ENCODE data around the gene VGLL1.

DNA sequence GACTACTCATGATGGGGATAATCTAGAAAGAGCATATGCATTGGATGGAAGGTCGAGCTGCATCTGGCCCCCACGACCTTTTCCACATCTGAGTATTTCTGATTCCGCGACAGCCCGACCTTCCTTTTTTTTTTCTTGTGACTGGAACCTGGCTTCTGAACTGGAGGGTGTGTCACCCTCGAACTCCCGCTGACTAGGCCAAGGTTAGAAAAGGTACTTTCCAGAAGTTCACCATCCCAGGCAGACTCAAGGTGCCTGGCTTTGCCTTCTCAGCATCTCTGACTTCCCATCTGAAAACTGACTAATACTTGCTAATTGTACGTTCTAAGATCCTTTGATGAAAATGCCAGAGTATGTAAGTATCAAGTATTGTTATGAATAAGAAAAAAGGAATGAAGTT lies 66.6 kb downstream of the VGLL1 start:
- TF ChIP-seq, protein P1, sequence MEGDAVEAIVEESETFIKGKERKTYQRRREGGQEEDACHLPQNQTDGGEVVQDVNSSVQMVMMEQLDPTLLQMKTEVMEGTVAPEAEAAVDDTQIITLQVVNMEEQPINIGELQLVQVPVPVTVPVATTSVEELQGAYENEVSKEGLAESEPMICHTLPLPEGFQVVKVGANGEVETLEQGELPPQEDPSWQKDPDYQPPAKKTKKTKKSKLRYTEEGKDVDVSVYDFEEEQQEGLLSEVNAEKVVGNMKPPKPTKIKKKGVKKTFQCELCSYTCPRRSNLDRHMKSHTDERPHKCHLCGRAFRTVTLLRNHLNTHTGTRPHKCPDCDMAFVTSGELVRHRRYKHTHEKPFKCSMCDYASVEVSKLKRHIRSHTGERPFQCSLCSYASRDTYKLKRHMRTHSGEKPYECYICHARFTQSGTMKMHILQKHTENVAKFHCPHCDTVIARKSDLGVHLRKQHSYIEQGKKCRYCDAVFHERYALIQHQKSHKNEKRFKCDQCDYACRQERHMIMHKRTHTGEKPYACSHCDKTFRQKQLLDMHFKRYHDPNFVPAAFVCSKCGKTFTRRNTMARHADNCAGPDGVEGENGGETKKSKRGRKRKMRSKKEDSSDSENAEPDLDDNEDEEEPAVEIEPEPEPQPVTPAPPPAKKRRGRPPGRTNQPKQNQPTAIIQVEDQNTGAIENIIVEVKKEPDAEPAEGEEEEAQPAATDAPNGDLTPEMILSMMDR (conservative IDR thresholded peaks at IDR 0.05; ENCODE audit: low read depth in 2 of 2): no peak
- TF ChIP-seq EZH2 (IDR thresholded peaks at IDR 0.05; ENCODE audit: low read depth, unreplicated experiment) (no peak), CREB1 (CRISPR knock-in tag; IDR thresholded peaks at IDR 0.05; ENCODE audit: low read depth) (no peak), POLR2AphosphoS5 (IDR thresholded peaks at IDR 0.05; ENCODE audit: low read depth) (no peak), NANOG (IDR thresholded peaks at IDR 0.05; ENCODE audit: borderline replicate concordance) (no peak), EZH2phosphoT487 (IDR thresholded peaks at IDR 0.05; ENCODE audit: unreplicated experiment) (no peak), JUNB (IDR thresholded peaks at IDR 0.05; ENCODE audit: unreplicated experiment) (no peak)
- TF ChIP-seq, protein P2, sequence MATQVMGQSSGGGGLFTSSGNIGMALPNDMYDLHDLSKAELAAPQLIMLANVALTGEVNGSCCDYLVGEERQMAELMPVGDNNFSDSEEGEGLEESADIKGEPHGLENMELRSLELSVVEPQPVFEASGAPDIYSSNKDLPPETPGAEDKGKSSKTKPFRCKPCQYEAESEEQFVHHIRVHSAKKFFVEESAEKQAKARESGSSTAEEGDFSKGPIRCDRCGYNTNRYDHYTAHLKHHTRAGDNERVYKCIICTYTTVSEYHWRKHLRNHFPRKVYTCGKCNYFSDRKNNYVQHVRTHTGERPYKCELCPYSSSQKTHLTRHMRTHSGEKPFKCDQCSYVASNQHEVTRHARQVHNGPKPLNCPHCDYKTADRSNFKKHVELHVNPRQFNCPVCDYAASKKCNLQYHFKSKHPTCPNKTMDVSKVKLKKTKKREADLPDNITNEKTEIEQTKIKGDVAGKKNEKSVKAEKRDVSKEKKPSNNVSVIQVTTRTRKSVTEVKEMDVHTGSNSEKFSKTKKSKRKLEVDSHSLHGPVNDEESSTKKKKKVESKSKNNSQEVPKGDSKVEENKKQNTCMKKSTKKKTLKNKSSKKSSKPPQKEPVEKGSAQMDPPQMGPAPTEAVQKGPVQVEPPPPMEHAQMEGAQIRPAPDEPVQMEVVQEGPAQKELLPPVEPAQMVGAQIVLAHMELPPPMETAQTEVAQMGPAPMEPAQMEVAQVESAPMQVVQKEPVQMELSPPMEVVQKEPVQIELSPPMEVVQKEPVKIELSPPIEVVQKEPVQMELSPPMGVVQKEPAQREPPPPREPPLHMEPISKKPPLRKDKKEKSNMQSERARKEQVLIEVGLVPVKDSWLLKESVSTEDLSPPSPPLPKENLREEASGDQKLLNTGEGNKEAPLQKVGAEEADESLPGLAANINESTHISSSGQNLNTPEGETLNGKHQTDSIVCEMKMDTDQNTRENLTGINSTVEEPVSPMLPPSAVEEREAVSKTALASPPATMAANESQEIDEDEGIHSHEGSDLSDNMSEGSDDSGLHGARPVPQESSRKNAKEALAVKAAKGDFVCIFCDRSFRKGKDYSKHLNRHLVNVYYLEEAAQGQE (IDR thresholded peaks at IDR 0.05; ENCODE audit: unreplicated experiment): no peak
- TF ChIP-seq, protein P3, sequence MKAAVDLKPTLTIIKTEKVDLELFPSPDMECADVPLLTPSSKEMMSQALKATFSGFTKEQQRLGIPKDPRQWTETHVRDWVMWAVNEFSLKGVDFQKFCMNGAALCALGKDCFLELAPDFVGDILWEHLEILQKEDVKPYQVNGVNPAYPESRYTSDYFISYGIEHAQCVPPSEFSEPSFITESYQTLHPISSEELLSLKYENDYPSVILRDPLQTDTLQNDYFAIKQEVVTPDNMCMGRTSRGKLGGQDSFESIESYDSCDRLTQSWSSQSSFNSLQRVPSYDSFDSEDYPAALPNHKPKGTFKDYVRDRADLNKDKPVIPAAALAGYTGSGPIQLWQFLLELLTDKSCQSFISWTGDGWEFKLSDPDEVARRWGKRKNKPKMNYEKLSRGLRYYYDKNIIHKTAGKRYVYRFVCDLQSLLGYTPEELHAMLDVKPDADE (IDR thresholded peaks at IDR 0.05): no peak
- TF ChIP-seq, protein P4, sequence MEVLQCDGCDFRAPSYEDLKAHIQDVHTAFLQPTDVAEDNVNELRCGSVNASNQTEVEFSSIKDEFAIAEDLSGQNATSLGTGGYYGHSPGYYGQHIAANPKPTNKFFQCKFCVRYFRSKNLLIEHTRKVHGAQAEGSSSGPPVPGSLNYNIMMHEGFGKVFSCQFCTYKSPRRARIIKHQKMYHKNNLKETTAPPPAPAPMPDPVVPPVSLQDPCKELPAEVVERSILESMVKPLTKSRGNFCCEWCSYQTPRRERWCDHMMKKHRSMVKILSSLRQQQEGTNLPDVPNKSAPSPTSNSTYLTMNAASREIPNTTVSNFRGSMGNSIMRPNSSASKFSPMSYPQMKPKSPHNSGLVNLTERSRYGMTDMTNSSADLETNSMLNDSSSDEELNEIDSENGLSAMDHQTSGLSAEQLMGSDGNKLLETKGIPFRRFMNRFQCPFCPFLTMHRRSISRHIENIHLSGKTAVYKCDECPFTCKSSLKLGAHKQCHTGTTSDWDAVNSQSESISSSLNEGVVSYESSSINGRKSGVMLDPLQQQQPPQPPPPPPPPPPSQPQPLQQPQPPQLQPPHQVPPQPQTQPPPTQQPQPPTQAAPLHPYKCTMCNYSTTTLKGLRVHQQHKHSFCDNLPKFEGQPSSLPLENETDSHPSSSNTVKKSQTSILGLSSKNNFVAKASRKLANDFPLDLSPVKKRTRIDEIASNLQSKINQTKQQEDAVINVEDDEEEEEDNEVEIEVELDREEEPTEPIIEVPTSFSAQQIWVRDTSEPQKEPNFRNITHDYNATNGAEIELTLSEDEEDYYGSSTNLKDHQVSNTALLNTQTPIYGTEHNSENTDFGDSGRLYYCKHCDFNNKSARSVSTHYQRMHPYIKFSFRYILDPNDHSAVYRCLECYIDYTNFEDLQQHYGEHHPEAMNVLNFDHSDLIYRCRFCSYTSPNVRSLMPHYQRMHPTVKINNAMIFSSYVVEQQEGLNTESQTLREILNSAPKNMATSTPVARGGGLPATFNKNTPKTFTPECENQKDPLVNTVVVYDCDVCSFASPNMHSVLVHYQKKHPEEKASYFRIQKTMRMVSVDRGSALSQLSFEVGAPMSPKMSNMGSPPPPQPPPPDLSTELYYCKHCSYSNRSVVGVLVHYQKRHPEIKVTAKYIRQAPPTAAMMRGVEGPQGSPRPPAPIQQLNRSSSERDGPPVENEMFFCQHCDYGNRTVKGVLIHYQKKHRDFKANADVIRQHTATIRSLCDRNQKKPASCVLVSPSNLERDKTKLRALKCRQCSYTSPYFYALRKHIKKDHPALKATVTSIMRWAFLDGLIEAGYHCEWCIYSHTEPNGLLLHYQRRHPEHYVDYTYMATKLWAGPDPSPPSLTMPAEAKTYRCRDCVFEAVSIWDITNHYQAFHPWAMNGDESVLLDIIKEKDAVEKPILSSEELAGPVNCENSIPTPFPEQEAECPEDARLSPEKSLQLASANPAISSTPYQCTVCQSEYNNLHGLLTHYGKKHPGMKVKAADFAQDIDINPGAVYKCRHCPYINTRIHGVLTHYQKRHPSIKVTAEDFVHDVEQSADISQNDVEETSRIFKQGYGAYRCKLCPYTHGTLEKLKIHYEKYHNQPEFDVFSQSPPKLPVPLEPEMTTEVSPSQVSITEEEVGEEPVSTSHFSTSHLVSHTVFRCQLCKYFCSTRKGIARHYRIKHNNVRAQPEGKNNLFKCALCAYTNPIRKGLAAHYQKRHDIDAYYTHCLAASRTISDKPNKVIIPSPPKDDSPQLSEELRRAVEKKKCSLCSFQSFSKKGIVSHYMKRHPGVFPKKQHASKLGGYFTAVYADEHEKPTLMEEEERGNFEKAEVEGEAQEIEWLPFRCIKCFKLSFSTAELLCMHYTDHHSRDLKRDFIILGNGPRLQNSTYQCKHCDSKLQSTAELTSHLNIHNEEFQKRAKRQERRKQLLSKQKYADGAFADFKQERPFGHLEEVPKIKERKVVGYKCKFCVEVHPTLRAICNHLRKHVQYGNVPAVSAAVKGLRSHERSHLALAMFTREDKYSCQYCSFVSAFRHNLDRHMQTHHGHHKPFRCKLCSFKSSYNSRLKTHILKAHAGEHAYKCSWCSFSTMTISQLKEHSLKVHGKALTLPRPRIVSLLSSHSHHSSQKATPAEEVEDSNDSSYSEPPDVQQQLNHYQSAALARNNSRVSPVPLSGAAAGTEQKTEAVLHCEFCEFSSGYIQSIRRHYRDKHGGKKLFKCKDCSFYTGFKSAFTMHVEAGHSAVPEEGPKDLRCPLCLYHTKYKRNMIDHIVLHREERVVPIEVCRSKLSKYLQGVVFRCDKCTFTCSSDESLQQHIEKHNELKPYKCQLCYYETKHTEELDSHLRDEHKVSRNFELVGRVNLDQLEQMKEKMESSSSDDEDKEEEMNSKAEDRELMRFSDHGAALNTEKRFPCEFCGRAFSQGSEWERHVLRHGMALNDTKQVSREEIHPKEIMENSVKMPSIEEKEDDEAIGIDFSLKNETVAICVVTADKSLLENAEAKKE (CRISPR knock-in tag; IDR thresholded peaks at IDR 0.05): no peak
